Breast epithelium (tissue), 3 donors: ENCODE results near the gene RPS5.

Experiments
- POLR2A ChIP-seq: fragments of 450-650 bp; IDR thresholded peaks from one replicate; pipeline ENCODE4 v1.6.1; 2016; ENCODE audit warnings: antibody characterized with exemption, mild to moderate bottlenecking, moderate library complexity
- POLR2AphosphoS5 ChIP-seq, 3 donors: sonication (generic); formaldehyde crosslinking; IDR thresholded peaks; one replicate each; pipeline ENCODE4 v1.6.1; 2017; ENCODE audit warnings: antibody characterized with exemption in 3 of 3
- TF ChIP-seq, protein P1 (sequence below), 3 donors: fragments of 450-650 bp; IDR thresholded peaks; one replicate each; pipeline ENCODE4 v1.5.1; 2016 to 2017; ENCODE audit warnings: antibody characterized with exemption in 3 of 3, mild to moderate bottlenecking in 3 of 3, moderate library complexity in 3 of 3

DNA sequence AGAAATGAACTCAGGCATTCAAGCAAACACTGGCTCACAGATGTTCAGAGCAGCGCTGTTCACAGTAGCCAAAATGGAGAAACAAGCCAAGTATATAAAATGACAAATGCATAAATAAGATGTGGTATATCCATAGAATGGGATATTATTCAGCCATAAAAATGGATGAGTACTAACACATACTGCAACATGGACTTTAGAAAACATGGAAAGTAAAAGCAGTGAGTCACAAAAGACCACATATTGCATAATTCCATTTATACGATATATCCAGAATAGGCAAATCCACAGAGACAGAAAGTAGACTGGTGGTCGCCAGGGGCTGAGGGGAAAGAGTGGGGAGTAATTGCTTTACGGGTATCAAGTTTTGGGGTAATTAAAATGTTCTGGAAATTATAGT lies 12.9 kb upstream of the RPS5 start:
- no peak for TF ChIP-seq POLR2A
- TF ChIP-seq, protein P1, sequence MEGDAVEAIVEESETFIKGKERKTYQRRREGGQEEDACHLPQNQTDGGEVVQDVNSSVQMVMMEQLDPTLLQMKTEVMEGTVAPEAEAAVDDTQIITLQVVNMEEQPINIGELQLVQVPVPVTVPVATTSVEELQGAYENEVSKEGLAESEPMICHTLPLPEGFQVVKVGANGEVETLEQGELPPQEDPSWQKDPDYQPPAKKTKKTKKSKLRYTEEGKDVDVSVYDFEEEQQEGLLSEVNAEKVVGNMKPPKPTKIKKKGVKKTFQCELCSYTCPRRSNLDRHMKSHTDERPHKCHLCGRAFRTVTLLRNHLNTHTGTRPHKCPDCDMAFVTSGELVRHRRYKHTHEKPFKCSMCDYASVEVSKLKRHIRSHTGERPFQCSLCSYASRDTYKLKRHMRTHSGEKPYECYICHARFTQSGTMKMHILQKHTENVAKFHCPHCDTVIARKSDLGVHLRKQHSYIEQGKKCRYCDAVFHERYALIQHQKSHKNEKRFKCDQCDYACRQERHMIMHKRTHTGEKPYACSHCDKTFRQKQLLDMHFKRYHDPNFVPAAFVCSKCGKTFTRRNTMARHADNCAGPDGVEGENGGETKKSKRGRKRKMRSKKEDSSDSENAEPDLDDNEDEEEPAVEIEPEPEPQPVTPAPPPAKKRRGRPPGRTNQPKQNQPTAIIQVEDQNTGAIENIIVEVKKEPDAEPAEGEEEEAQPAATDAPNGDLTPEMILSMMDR (IDR thresholded peaks at IDR 0.05), result no peak
- no peak for TF ChIP-seq POLR2AphosphoS5 (IDR thresholded peaks at IDR 0.05)
